Inflammatory macrophage treated with lipopolysaccharide for 1 hour (primary cell): ENCODE results near the gene IGFBP2.
"Not testable (repeated sequence)": the region's sequence is repeated elsewhere in the genome, so short reads cannot be mapped to it uniquely, and the experiment has no call there.

Experiments
- DNase-seq, 2 donors: peaks; one replicate each; pipeline ENCODE4 v3.0.0-alpha.2; 2020 to 2022

IGFBP2 gene

GRCh38 chr2:216632952-216633615 lies at the start of gene IGFBP2:
Gene IGFBP2 (plus strand): TSS chr2:216633420. CDS start chr2:216633524, 104 bp downstream.
- DNase-seq, result peak in 1 of 2 donors; percentile 10

- DNase-seq, result no peak
Observed at GRCh38 chr2:216583606-216584005, 49.6 kb upstream of the IGFBP2 start.

GRCh38 chr2:216584112-216584511 lies 49.1 kb upstream of the IGFBP2 start:
- no peak for DNase-seq

- no peak for DNase-seq
Observed at GRCh38 chr2:216585441-216585840, 47.8 kb upstream of the IGFBP2 start.

GRCh38 chr2:216588861-216589710 lies 44.1 kb upstream of the IGFBP2 start:
- DNase-seq, result peak; percentile 12 to 47

- DNase-seq, result no peak
Observed at GRCh38 chr2:216589791-216590190, 43.4 kb upstream of the IGFBP2 start.

- DNase-seq, result no peak
Observed at GRCh38 chr2:216590780-216591179, 42.4 kb upstream of the IGFBP2 start.

GRCh38 chr2:216591480-216591879 lies 41.7 kb upstream of the IGFBP2 start:
- DNase-seq, result no peak

GRCh38 chr2:216594081-216594480 lies 39.1 kb upstream of the IGFBP2 start:
- DNase-seq, result no peak

GRCh38 chr2:216596236-216596979 lies 36.8 kb upstream of the IGFBP2 start:
- DNase-seq, result no peak

GRCh38 chr2:216596980-216597509 lies 36.2 kb upstream of the IGFBP2 start:
- no peak for DNase-seq

GRCh38 chr2:216597825-216598224 lies 35.4 kb upstream of the IGFBP2 start:
- DNase-seq, result not testable (repeated sequence)

GRCh38 chr2:216601632-216602409 lies 31.4 kb upstream of the IGFBP2 start:
- DNase-seq, result no peak

GRCh38 chr2:216603010-216603883 lies 30.0 kb upstream of the IGFBP2 start:
- DNase-seq, result no peak

- no peak for DNase-seq
Observed at GRCh38 chr2:216603884-216604245, 29.4 kb upstream of the IGFBP2 start.

- no peak for DNase-seq
Observed at GRCh38 chr2:216604458-216604857, 28.8 kb upstream of the IGFBP2 start.

- DNase-seq, result no peak
Observed at GRCh38 chr2:216606551-216607276, 26.5 kb upstream of the IGFBP2 start.

- DNase-seq, result no peak
Observed at GRCh38 chr2:216607277-216607560, 26.0 kb upstream of the IGFBP2 start.

GRCh38 chr2:216608525-216608924 lies 24.7 kb upstream of the IGFBP2 start:
- no peak for DNase-seq

- DNase-seq, result no peak
Observed at GRCh38 chr2:216615298-216616082, 17.7 kb upstream of the IGFBP2 start.
